ENCODE data around the gene SH3PXD2A. TPM values are rescaled to one million over a fixed set of nuclear protein-coding genes. Genes with fewer than 3 reads are reported as not detected.

Gene SH3PXD2A
- total and polyA plus RNA-seq, 8 donors, result 3.9 to 16.4 (median 8.0) TPM

GRCh38 chr10:103808780-103809179 is 46.6 kb downstream of the SH3PXD2A start:
- ATAC-seq (no peak), DNase-seq (no peak), FAIRE-seq (no peak)
- WGBS, 2 donors, result 60 to 65% methylated on average over 2 of the region's 2 CpGs
- TF ChIP-seq, protein P1, sequence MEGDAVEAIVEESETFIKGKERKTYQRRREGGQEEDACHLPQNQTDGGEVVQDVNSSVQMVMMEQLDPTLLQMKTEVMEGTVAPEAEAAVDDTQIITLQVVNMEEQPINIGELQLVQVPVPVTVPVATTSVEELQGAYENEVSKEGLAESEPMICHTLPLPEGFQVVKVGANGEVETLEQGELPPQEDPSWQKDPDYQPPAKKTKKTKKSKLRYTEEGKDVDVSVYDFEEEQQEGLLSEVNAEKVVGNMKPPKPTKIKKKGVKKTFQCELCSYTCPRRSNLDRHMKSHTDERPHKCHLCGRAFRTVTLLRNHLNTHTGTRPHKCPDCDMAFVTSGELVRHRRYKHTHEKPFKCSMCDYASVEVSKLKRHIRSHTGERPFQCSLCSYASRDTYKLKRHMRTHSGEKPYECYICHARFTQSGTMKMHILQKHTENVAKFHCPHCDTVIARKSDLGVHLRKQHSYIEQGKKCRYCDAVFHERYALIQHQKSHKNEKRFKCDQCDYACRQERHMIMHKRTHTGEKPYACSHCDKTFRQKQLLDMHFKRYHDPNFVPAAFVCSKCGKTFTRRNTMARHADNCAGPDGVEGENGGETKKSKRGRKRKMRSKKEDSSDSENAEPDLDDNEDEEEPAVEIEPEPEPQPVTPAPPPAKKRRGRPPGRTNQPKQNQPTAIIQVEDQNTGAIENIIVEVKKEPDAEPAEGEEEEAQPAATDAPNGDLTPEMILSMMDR (IDR thresholded peaks at IDR 0.05), result no peak
- intact Hi-C loops (cut with DNase I), result no loop called here
- no peak overlapping the region for H3K4me3 ChIP-seq
- H3K36me3 ChIP-seq, result no peaks in the 10 kb centered on the region
- no peaks in the 10 kb centered on the region for H3K27me3 ChIP-seq
- H3K9me3 ChIP-seq, result no peaks in the 10 kb centered on the region
- H3K4me1 ChIP-seq, result peaks cover 6 to 9% (median 7%) of the 10 kb centered on the region in 3 donors
- no peak overlapping the region for H3K27ac ChIP-seq

GRCh38 chr10:103807996-103808395 is 47.4 kb downstream of the SH3PXD2A start:
- TF ChIP-seq, protein P1 (IDR thresholded peaks at IDR 0.05), result no peak
- Histone ChIP-seq H3K4me3 (no peak overlapping the region), H3K27me3 (no peaks in the 10 kb centered on the region), H3K27ac (no peak overlapping the region), H3K4me1 (peaks cover 6 to 9% (median 7%) of the 10 kb centered on the region in 3 donors), H3K9me3 (no peaks in the 10 kb centered on the region), H3K36me3 (no peaks in the 10 kb centered on the region)
- intact Hi-C loops (cut with DNase I), result no loop called here
- DNase-seq (no peak), FAIRE-seq (no peak), ATAC-seq (no peak)
- WGBS, 2 donors, result 93 to 96% methylated on average over 6 of the region's 6 CpGs

DNA sequence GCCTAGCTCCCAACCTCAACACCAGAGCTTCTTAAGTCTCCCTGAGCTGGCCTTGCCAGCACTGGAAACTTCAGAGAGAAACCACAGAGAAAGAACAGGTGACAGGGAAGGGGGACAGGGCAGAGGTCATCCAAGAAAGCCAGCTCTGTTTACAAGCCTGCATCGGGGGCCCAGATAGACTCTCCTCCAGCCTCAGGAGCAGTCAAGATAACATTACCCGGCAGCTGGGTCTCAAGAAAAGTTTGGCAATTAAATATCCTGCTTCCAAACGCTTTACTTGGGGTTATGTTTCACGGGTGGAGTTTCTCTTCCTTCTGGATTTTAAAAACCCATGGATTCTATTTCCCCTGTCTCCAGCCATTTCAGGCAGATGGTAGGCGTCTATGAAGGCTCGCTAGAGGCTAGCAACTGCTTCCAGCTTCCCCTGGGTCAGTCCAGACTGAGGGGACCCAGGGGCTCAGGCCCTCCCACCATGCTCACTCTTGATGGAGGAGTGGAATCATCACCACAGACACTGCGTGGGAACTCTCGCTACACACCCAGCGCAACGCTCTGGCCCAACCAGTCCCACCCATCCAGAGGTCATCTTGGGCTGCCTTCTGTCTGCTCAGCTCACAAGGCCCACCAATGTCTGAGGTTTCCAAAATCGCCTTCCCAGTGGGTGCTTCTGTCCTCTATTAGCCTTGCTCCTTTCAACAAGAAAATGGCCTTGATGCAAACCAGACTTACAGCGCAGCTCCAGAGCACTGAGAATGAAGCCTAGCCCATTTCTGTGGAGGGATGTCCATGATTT is 48.8 kb downstream of the SH3PXD2A start:
- no peak for DNase-seq
- no peak overlapping the region for H3K27ac ChIP-seq
- FAIRE-seq, result no peak
- no peaks in the 10 kb centered on the region for H3K27me3 ChIP-seq
- H3K9me3 ChIP-seq, result no peaks in the 10 kb centered on the region
- TF ChIP-seq, protein P1 (IDR thresholded peaks at IDR 0.05), result no peak
- WGBS, 2 donors, result 86% methylated on average over 12 of the region's 12 CpGs
- H3K4me1 ChIP-seq, result peaks cover 0 to 2% (median 0%) of the 10 kb centered on the region in 3 donors
- no peak for ATAC-seq
- no peaks in the 10 kb centered on the region for H3K36me3 ChIP-seq
- H3K4me3 ChIP-seq, result no peak overlapping the region
- intact Hi-C loops (cut with DNase I), result no loop called here

GRCh38 chr10:103805781-103806180 is 49.6 kb downstream of the SH3PXD2A start:
- no peak for FAIRE-seq
- intact Hi-C loops (cut with DNase I), result no loop called here
- no peak for ATAC-seq
- Histone ChIP-seq H3K9me3 (no peaks in the 10 kb centered on the region), H3K4me1 (no peaks in the 10 kb centered on the region), H3K27me3 (no peaks in the 10 kb centered on the region), H3K27ac (no peak overlapping the region), H3K36me3 (no peaks in the 10 kb centered on the region), H3K4me3 (no peak overlapping the region)
- DNase-seq, result no peak
- 86 to 90% methylated on average over 6 of the region's 6 CpGs for WGBS, 2 donors
- TF ChIP-seq, protein P1 (IDR thresholded peaks at IDR 0.05), result no peak

DNA sequence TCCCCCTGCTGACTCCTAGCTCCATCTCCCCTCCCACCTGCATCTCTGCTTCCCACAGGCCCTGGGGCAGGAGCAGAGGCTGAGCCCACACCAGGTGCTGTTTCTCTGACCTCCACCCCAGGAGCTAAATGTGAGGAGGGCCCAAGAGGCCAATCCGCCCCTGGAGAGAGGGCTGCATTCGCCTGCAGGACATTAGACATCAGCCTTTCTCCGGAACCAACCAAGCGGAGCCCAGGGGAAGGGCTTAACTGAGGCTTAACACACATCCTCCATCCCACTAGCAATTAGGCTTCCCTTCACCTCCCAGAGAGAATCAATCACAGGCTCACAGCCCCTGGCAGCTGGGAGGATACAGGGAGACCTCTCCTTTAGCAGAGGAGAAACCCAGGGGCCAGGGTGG is 50.5 kb downstream of the SH3PXD2A start:
- DNase-seq (no peak), ATAC-seq (no peak), FAIRE-seq (no peak)
- TF ChIP-seq, protein P1 (IDR thresholded peaks at IDR 0.05), result no peak
- no peaks in the 10 kb centered on the region for H3K9me3 ChIP-seq
- H3K27ac ChIP-seq, result no peak overlapping the region
- no peaks in the 10 kb centered on the region for H3K36me3 ChIP-seq
- WGBS, 2 donors, result 95 to 100% methylated on average over 4 of the region's 4 CpGs
- no peaks in the 10 kb centered on the region for H3K4me1 ChIP-seq
- intact Hi-C loops (cut with DNase I), result no loop called here
- H3K4me3 ChIP-seq, result no peak overlapping the region
- H3K27me3 ChIP-seq, result no peaks in the 10 kb centered on the region

All from pancreas (tissue), 10 donors.